Astrocyte of the cerebellum (primary cell): ENCODE data around the gene RNF144B.

Experiments used
- DNase-seq: peaks from one replicate; pipeline ENCODE4 v3.0.0-alpha.2; 2011; ENCODE audit warnings: low read depth
- H3K4me3 ChIP-seq: 2 replicates; pipeline ENCODE4 v1.5.1; 2011; ENCODE audit warnings: mild to moderate bottlenecking, low read depth, low read length, moderate library complexity
- CTCF ChIP-seq: IDR thresholded peaks from 2 replicates; pipeline ENCODE4 v1.5.1; 2012; ENCODE audit warnings: low read length, low read depth, moderate library complexity, mild to moderate bottlenecking; ENCODE audit errors: missing control alignments
- in situ Hi-C: cut with HindIII; loops from 2 replicates; pipeline ENCODE4 v1.10.0; 2017; ENCODE audit warnings: low sequenced_read_pairs

RNF144B gene

GRCh38 chr6:18414116-18414515 is 27.0 kb downstream of the RNF144B start:
- no peak overlapping the region for H3K4me3 ChIP-seq
- in situ Hi-C loops: no loop called here
- DNase-seq: no peak
- TF ChIP-seq CTCF: no peak

- in situ Hi-C loops: no loop called here
- no peak for TF ChIP-seq CTCF
- no peak for DNase-seq
- no peak overlapping the region for H3K4me3 ChIP-seq
These were observed 28.1 kb downstream of the RNF144B start for GRCh38 chr6:18415207-18415606.

GRCh38 chr6:18415671-18416340 is 28.7 kb downstream of the RNF144B start:
- peak; percentile 9 for DNase-seq
- H3K4me3 ChIP-seq: no peak overlapping the region
- TF ChIP-seq CTCF: no peak
- in situ Hi-C loops: no loop called here

GRCh38 chr6:18416341-18416679 is 29.2 kb downstream of the RNF144B start:
- DNase-seq: no peak
- H3K4me3 ChIP-seq: no peak overlapping the region
- no peak for TF ChIP-seq CTCF
- in situ Hi-C loops: no loop called here

- in situ Hi-C loops: no loop called here
- TF ChIP-seq CTCF: no peak
- no peak for DNase-seq
- H3K4me3 ChIP-seq: no peak overlapping the region
These were observed 33.2 kb downstream of the RNF144B start for GRCh38 chr6:18420328-18420727.

GRCh38 chr6:18422136-18422535 is 35.0 kb downstream of the RNF144B start:
- in situ Hi-C loops: no loop called here
- DNase-seq: no peak
- no peak overlapping the region for H3K4me3 ChIP-seq
- no peak for TF ChIP-seq CTCF
